Inferior parietal cortex (tissue), 1 donor: ENCODE results near the gene LAMC3.
"Not testable (repeated sequence)": the region's sequence is repeated elsewhere in the genome, so short reads cannot be mapped to it uniquely, and the experiment has no call there.

ENCODE experiments used
- DNase-seq: peaks from one replicate; pipeline ENCODE4 v3.0.0-alpha.2; 2016; ENCODE audit errors: extremely low spot score

Gene LAMC3

GRCh38 chr9:130991778-130992681, 16.9 kb upstream of the LAMC3 start:
- DNase-seq, result no peak

- DNase-seq, result no peak
Measured at GRCh38 chr9:130992682-130993032, 16.3 kb upstream of the LAMC3 start.

- DNase-seq, result no peak
Measured at GRCh38 chr9:130993303-130994030, 15.5 kb upstream of the LAMC3 start.

- no peak for DNase-seq
Measured at GRCh38 chr9:130994135-130995085, 14.6 kb upstream of the LAMC3 start.

GRCh38 chr9:130995086-130996011, 13.6 kb upstream of the LAMC3 start:
- DNase-seq, result no peak

GRCh38 chr9:130996205-130996604, 12.8 kb upstream of the LAMC3 start:
- no peak for DNase-seq

- DNase-seq, result no peak
Measured at GRCh38 chr9:130996676-130997394, 12.1 kb upstream of the LAMC3 start.

- DNase-seq, result no peak
Measured at GRCh38 chr9:130997395-130997684, 11.6 kb upstream of the LAMC3 start.

GRCh38 chr9:130997925-130998596, 10.9 kb upstream of the LAMC3 start:
- peak; percentile 90 for DNase-seq

- no peak for DNase-seq
Measured at GRCh38 chr9:130998597-130999244, 10.3 kb upstream of the LAMC3 start.

- no peak for DNase-seq
Measured at GRCh38 chr9:130999245-130999623, 9.7 kb upstream of the LAMC3 start.

GRCh38 chr9:131000526-131000925, 8.4 kb upstream of the LAMC3 start:
- not testable (repeated sequence) for DNase-seq

- DNase-seq, result no peak
Measured at GRCh38 chr9:131001021-131001420, 8.0 kb upstream of the LAMC3 start.

GRCh38 chr9:131001990-131002389, 7.0 kb upstream of the LAMC3 start:
- DNase-seq, result no peak

- DNase-seq, result no peak
Measured at GRCh38 chr9:131006601-131007000, 2.4 kb upstream of the LAMC3 start.

- DNase-seq, result no peak
Measured at GRCh38 chr9:131008086-131008485, 888 bp upstream of the LAMC3 start.

- DNase-seq, result no peak
Measured at GRCh38 chr9:131008563-131008908, 438 bp upstream of the LAMC3 start.

GRCh38 chr9:131010482-131011273, 1.7 kb downstream of the LAMC3 start:
- DNase-seq, result no peak
